WTC11 (cell line): ENCODE results near the gene ZFPM1. TPM values are rescaled to one million over a fixed set of nuclear protein-coding genes. Genes with fewer than 3 reads are reported as not detected.

Source experiments
- ATAC-seq: fragments of 200-7000 bp; cut with Tn5 transposase; 2 replicates; pipeline ENCODE4 v1.10.0; 2021; ENCODE audit warnings: mild to moderate bottlenecking, moderate library complexity
- CTCF ChIA-PET: fragments of 300-600 bp; sonication (Branson Sonifier 250); formaldehyde crosslinking; loops from one replicate; lab custom pipeline; 2021; ENCODE audit warnings: antibody characterized with exemption; lab: Charles Lee
- POLR2A ChIA-PET: fragments of 350-600 bp; sonication (Branson Sonifier 250); formaldehyde crosslinking; loops from one replicate; lab custom pipeline; 2021; ENCODE audit warnings: antibody characterized with exemption; lab: Charles Lee
- DNase-seq: peaks from one replicate; pipeline ENCODE4 v3.0.0; 2021; ENCODE audit warnings: low spot score
- H3K27ac Mint-ChIP-seq: 2 replicates; pipeline ENCODE4 v1.8.0; 2021; ENCODE audit warnings: mixed read lengths
- H3K27me3 Mint-ChIP-seq: 2 replicates; pipeline ENCODE4 v1.8.0; 2021; ENCODE audit warnings: low read depth, mild to moderate bottlenecking, moderate library complexity, mixed read lengths
- H3K36me3 Mint-ChIP-seq: 2 replicates; pipeline ENCODE4 v1.8.0; 2021; ENCODE audit warnings: mixed read lengths
- H3K4me1 Mint-ChIP-seq: 2 replicates; pipeline ENCODE4 v1.8.0; 2022; ENCODE audit warnings: mixed read lengths
- H3K4me3 Mint-ChIP-seq: 2 replicates; pipeline ENCODE4 v1.8.0; 2021; ENCODE audit warnings: mild to moderate bottlenecking, moderate library complexity, mixed read lengths
- H3K9me3 Mint-ChIP-seq: 2 replicates; pipeline ENCODE4 v1.8.0; 2021; ENCODE audit warnings: mixed read lengths
- CREB1 ChIP-seq: sonication (generic); formaldehyde crosslinking; IDR thresholded peaks from 2 replicates; pipeline ENCODE4 v1.8.0; 2023; ENCODE audit warnings: mild to moderate bottlenecking, missing genetic modification reagents
- CREM ChIP-seq: sonication (generic); formaldehyde crosslinking; IDR thresholded peaks from 2 replicates; pipeline ENCODE4 v1.8.1; 2022; ENCODE audit warnings: mild to moderate bottlenecking, missing genetic modification reagents, moderate library complexity
- ELF4 ChIP-seq: sonication (generic); formaldehyde crosslinking; IDR thresholded peaks from 2 replicates; pipeline ENCODE4 v1.8.1; 2022; ENCODE audit warnings: low read depth, mild to moderate bottlenecking, moderate library complexity, missing genetic modification reagents
- EMX1 ChIP-seq: fragments of 250-450 bp; sonication (Bioruptor Pico); IDR thresholded peaks from 2 replicates; pipeline ENCODE4 v1.8.0; 2021; ENCODE audit warnings: mild to moderate bottlenecking
- JAZF1 ChIP-seq: fragments of 250-450 bp; sonication (Bioruptor Pico); IDR thresholded peaks from 2 replicates; pipeline ENCODE4 v1.9.0; 2021; ENCODE audit warnings: moderate library complexity, mild to moderate bottlenecking, inconsistent platforms
- KAT7 ChIP-seq: sonication (generic); formaldehyde crosslinking; IDR thresholded peaks from 2 replicates; pipeline ENCODE4 v1.8.1; 2023; ENCODE audit warnings: missing genetic modification reagents, mild to moderate bottlenecking, borderline replicate concordance
- MYBL2 ChIP-seq: sonication (generic); formaldehyde crosslinking; IDR thresholded peaks from 2 replicates; pipeline ENCODE4 v1.8.1; 2023; ENCODE audit warnings: mild to moderate bottlenecking, moderate library complexity, missing genetic modification reagents
- NR1H2 ChIP-seq: sonication (generic); formaldehyde crosslinking; IDR thresholded peaks from 2 replicates; pipeline ENCODE4 v1.9.0; 2021; ENCODE audit warnings: mild to moderate bottlenecking, moderate library complexity, missing genetic modification reagents
- PRRX2 ChIP-seq: fragments of 250-450 bp; sonication (Bioruptor Pico); IDR thresholded peaks from 2 replicates; pipeline ENCODE4 v1.8.0; 2021; ENCODE audit warnings: mild to moderate bottlenecking
- RORB ChIP-seq: fragments of 250-450 bp; sonication (Bioruptor Pico); IDR thresholded peaks from 2 replicates; pipeline ENCODE4 v1.9.0; 2021; ENCODE audit warnings: mild to moderate bottlenecking
- SMAD3 ChIP-seq: sonication (generic); formaldehyde crosslinking; IDR thresholded peaks from 2 replicates; pipeline ENCODE4 v1.8.0; 2022; ENCODE audit warnings: missing genetic modification reagents, mild to moderate bottlenecking, borderline replicate concordance
- TEAD1 ChIP-seq: sonication (generic); formaldehyde crosslinking; IDR thresholded peaks from 2 replicates; pipeline ENCODE4 v1.8.0; 2022; ENCODE audit warnings: mild to moderate bottlenecking, missing genetic modification reagents
- TEAD4 ChIP-seq: sonication (generic); formaldehyde crosslinking; IDR thresholded peaks from 2 replicates; pipeline ENCODE4 v1.8.0; 2022; ENCODE audit warnings: mild to moderate bottlenecking, missing genetic modification reagents
- ZNF138 ChIP-seq: sonication (generic); formaldehyde crosslinking; conservative IDR thresholded peaks from 2 replicates; pipeline ENCODE4 v1.8.1; 2022; ENCODE audit warnings: mild to moderate bottlenecking, moderate library complexity, missing genetic modification reagents
- ZNF317 ChIP-seq: sonication (generic); formaldehyde crosslinking; IDR thresholded peaks from 2 replicates; pipeline ENCODE4 v1.8.1; 2023; ENCODE audit warnings: low read depth, mild to moderate bottlenecking, moderate library complexity, missing genetic modification reagents, borderline replicate concordance
- ZNF396 ChIP-seq: fragments of 250-450 bp; sonication (Bioruptor Pico); IDR thresholded peaks from 2 replicates; pipeline ENCODE4 v1.8.0; 2021; ENCODE audit warnings: mild to moderate bottlenecking, moderate library complexity, borderline replicate concordance
- ZNF423 ChIP-seq: fragments of 250-450 bp; sonication (Bioruptor Pico); IDR thresholded peaks from 2 replicates; pipeline ENCODE4 v2.1.2; 2022; ENCODE audit warnings: mild to moderate bottlenecking, moderate library complexity
- total RNA-seq: library from RNA; stranded (reverse); gene quantifications from 3 replicates; pipeline ENCODE4 v1.2.3, GENCODE V29; 2021
- TF ChIP-seq, protein P1 (sequence below): fragments of 250-450 bp; sonication (Bioruptor Pico); IDR thresholded peaks from 2 replicates; pipeline ENCODE4 v1.9.0; 2021; ENCODE audit warnings: mild to moderate bottlenecking, borderline replicate concordance
- TF ChIP-seq, protein P2 (sequence below): sonication (generic); formaldehyde crosslinking; IDR thresholded peaks from 2 replicates; pipeline ENCODE4 v1.8.1; 2022; ENCODE audit warnings: low read depth, mild to moderate bottlenecking, moderate library complexity, missing genetic modification reagents, borderline replicate concordance
- TF ChIP-seq, protein P3 (sequence below): sonication (generic); formaldehyde crosslinking; IDR thresholded peaks from 2 replicates; pipeline ENCODE4 v1.8.1; 2023; ENCODE audit warnings: mild to moderate bottlenecking, missing genetic modification reagents
- TF ChIP-seq, protein P4 (sequence below): fragments of 200-600 bp; IDR thresholded peaks from 2 replicates; pipeline ENCODE4 v1.8.0; 2022; ENCODE audit warnings: antibody characterized with exemption
- TF ChIP-seq, protein P5 (sequence below): sonication (generic); formaldehyde crosslinking; conservative IDR thresholded peaks from 2 replicates; pipeline ENCODE4 v1.8.1; 2023; ENCODE audit warnings: mild to moderate bottlenecking, low read depth, missing genetic modification reagents, moderate library complexity

The ZFPM1 gene
- total RNA-seq, 1 experiment from 2014 or later = 9.3 TPM

DNA sequence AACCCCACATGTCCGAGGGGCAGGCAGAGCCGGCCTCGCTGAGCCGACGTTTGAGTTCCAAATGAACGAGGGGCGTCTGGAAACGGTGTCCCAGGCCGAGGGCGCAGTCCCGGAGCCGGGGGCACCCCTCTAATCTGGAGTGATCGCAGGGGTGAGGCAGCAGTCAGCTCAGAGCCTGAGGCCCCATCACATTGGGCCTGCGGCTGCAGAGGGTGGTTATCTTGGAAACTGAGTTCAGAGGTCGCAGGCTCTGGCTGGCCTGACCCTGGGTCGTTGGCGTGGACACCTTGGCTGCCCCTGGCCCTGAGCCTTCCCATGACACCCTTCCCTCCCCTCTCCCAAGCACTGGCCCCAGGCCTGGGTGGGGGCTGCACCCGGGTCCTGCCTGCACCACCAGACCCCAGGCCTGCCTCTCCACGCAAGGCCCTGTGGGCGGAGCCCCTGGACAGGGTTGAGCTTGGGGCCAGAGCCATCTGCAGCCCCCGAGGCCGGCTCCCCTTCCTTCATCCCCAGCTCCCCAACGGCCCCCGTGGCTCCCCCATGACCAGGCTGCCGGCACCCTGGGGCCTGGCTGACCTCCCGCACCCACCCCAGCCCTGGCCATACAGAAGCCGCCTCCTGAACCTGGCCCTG lies 45.6 kb downstream of the ZFPM1 start (continued):
- TF ChIP-seq, protein P1, sequence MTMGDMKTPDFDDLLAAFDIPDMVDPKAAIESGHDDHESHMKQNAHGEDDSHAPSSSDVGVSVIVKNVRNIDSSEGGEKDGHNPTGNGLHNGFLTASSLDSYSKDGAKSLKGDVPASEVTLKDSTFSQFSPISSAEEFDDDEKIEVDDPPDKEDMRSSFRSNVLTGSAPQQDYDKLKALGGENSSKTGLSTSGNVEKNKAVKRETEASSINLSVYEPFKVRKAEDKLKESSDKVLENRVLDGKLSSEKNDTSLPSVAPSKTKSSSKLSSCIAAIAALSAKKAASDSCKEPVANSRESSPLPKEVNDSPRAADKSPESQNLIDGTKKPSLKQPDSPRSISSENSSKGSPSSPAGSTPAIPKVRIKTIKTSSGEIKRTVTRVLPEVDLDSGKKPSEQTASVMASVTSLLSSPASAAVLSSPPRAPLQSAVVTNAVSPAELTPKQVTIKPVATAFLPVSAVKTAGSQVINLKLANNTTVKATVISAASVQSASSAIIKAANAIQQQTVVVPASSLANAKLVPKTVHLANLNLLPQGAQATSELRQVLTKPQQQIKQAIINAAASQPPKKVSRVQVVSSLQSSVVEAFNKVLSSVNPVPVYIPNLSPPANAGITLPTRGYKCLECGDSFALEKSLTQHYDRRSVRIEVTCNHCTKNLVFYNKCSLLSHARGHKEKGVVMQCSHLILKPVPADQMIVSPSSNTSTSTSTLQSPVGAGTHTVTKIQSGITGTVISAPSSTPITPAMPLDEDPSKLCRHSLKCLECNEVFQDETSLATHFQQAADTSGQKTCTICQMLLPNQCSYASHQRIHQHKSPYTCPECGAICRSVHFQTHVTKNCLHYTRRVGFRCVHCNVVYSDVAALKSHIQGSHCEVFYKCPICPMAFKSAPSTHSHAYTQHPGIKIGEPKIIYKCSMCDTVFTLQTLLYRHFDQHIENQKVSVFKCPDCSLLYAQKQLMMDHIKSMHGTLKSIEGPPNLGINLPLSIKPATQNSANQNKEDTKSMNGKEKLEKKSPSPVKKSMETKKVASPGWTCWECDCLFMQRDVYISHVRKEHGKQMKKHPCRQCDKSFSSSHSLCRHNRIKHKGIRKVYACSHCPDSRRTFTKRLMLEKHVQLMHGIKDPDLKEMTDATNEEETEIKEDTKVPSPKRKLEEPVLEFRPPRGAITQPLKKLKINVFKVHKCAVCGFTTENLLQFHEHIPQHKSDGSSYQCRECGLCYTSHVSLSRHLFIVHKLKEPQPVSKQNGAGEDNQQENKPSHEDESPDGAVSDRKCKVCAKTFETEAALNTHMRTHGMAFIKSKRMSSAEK = no peak
- TF ChIP-seq PRRX2 (no peak), CREB1 (no peak), KAT7 (CRISPR knock-in tag) (no peak), RORB (CRISPR knock-in tag) (no peak), NR1H2 (CRISPR knock-in tag) (no peak)
- TF ChIP-seq, protein P2, sequence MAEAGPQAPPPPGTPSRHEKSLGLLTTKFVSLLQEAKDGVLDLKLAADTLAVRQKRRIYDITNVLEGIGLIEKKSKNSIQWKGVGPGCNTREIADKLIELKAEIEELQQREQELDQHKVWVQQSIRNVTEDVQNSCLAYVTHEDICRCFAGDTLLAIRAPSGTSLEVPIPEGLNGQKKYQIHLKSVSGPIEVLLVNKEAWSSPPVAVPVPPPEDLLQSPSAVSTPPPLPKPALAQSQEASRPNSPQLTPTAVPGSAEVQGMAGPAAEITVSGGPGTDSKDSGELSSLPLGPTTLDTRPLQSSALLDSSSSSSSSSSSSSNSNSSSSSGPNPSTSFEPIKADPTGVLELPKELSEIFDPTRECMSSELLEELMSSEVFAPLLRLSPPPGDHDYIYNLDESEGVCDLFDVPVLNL (CRISPR knock-in tag) = no peak
- TF ChIP-seq, protein P3, sequence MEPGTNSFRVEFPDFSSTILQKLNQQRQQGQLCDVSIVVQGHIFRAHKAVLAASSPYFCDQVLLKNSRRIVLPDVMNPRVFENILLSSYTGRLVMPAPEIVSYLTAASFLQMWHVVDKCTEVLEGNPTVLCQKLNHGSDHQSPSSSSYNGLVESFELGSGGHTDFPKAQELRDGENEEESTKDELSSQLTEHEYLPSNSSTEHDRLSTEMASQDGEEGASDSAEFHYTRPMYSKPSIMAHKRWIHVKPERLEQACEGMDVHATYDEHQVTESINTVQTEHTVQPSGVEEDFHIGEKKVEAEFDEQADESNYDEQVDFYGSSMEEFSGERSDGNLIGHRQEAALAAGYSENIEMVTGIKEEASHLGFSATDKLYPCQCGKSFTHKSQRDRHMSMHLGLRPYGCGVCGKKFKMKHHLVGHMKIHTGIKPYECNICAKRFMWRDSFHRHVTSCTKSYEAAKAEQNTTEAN (CRISPR knock-in tag) = no peak

DNA sequence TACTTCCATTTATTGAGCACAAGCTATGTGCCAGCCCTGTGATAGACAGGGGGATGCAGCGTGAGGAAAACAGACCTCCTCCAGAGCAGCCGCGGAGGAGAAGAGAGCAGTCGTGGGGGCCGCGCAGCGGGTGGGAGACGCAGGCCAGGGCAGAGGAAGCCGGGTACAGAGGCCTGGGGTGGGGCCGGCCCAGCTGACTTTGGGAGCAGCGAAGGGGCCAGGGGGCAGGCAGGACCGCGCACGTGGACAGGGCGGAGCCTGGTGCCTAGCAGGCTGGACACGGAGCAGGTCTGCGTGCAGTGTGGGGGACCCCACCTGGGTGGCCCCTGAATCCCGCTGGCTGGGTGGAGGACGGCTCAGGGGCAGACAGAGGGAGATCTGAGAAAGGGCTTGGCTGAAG lies 46.2 kb downstream of the ZFPM1 start:
- Mint-ChIP-seq H3K9me3 (no peaks in the 10 kb centered on the region), H3K4me3 (no peak overlapping the region)
- POLR2A ChIA-PET = no interaction called here
- no peak for DNase-seq
- TF ChIP-seq TEAD1 (CRISPR knock-in tag) = no peak
- TF ChIP-seq, protein P4, sequence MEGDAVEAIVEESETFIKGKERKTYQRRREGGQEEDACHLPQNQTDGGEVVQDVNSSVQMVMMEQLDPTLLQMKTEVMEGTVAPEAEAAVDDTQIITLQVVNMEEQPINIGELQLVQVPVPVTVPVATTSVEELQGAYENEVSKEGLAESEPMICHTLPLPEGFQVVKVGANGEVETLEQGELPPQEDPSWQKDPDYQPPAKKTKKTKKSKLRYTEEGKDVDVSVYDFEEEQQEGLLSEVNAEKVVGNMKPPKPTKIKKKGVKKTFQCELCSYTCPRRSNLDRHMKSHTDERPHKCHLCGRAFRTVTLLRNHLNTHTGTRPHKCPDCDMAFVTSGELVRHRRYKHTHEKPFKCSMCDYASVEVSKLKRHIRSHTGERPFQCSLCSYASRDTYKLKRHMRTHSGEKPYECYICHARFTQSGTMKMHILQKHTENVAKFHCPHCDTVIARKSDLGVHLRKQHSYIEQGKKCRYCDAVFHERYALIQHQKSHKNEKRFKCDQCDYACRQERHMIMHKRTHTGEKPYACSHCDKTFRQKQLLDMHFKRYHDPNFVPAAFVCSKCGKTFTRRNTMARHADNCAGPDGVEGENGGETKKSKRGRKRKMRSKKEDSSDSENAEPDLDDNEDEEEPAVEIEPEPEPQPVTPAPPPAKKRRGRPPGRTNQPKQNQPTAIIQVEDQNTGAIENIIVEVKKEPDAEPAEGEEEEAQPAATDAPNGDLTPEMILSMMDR = no peak
- no peak for TF ChIP-seq CREM
- TF ChIP-seq, protein P5, sequence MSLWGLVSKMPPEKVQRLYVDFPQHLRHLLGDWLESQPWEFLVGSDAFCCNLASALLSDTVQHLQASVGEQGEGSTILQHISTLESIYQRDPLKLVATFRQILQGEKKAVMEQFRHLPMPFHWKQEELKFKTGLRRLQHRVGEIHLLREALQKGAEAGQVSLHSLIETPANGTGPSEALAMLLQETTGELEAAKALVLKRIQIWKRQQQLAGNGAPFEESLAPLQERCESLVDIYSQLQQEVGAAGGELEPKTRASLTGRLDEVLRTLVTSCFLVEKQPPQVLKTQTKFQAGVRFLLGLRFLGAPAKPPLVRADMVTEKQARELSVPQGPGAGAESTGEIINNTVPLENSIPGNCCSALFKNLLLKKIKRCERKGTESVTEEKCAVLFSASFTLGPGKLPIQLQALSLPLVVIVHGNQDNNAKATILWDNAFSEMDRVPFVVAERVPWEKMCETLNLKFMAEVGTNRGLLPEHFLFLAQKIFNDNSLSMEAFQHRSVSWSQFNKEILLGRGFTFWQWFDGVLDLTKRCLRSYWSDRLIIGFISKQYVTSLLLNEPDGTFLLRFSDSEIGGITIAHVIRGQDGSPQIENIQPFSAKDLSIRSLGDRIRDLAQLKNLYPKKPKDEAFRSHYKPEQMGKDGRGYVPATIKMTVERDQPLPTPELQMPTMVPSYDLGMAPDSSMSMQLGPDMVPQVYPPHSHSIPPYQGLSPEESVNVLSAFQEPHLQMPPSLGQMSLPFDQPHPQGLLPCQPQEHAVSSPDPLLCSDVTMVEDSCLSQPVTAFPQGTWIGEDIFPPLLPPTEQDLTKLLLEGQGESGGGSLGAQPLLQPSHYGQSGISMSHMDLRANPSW (CRISPR knock-in tag) = no peak
- TF ChIP-seq MYBL2 = no peak
- TF ChIP-seq ZNF396 (CRISPR knock-in tag) = no peak
- no peak for TF ChIP-seq JAZF1 (CRISPR knock-in tag)
- TF ChIP-seq ZNF138 (CRISPR knock-in tag) = no peak
- no peak for TF ChIP-seq EMX1
- TF ChIP-seq SMAD3 = no peak
- TF ChIP-seq TEAD4 = no peak
- TF ChIP-seq ELF4 (CRISPR knock-in tag) = no peak
- TF ChIP-seq, protein P2 (CRISPR knock-in tag) = no peak
- no peak for TF ChIP-seq NR1H2 (CRISPR knock-in tag)
- TF ChIP-seq ZNF423 (CRISPR knock-in tag) = no peak
- no peak for TF ChIP-seq ZNF317
- TF ChIP-seq, all 79 proteins: peak for 0
- Mint-ChIP-seq H3K4me1 (no peaks in the 10 kb centered on the region), H3K36me3 (no peaks in the 10 kb centered on the region), H3K27ac (no peak overlapping the region), H3K27me3 (no peaks in the 10 kb centered on the region)
- CTCF ChIA-PET = no interaction called here
- no peak for ATAC-seq
